GM21381 (cell line): ENCODE data around the gene TECTA.
"Not testable (repeated sequence)": the region's sequence is repeated elsewhere in the genome, so short reads cannot be mapped to it uniquely, and the experiment has no call there.

Experiments
- ATAC-seq: cut with Tn5 transposase; IDR thresholded peaks from one replicate; pipeline ENCODE4 v1.9.1; 2021; ENCODE audit warnings: mild to moderate bottlenecking, moderate library complexity; ENCODE audit not compliant: unreplicated experiment

The TECTA gene

GRCh38 chr11:121089566-121089965 lies 11.5 kb upstream of the TECTA start:
- no peak for ATAC-seq

GRCh38 chr11:121090145-121090721 lies 10.8 kb upstream of the TECTA start:
- ATAC-seq = no peak

GRCh38 chr11:121091492-121092152 lies 9.4 kb upstream of the TECTA start:
- ATAC-seq = no peak

- ATAC-seq = no peak
These were observed 5.5 kb upstream of the TECTA start for GRCh38 chr11:121095561-121095960.

- no peak for ATAC-seq
These were observed 1.7 kb upstream of the TECTA start for GRCh38 chr11:121099364-121099763.

GRCh38 chr11:121099885-121100284 lies 1.2 kb upstream of the TECTA start:
- no peak for ATAC-seq

GRCh38 chr11:121104312-121104762 lies 3.3 kb downstream of the TECTA start:
- no peak for ATAC-seq

GRCh38 chr11:121105063-121105480 lies 4.0 kb downstream of the TECTA start:
- no peak for ATAC-seq

- no peak for ATAC-seq
These were observed 4.6 kb downstream of the TECTA start for GRCh38 chr11:121105481-121106195.

- no peak for ATAC-seq
These were observed 5.8 kb downstream of the TECTA start for GRCh38 chr11:121106812-121107211.

- no peak for ATAC-seq
These were observed 7.4 kb downstream of the TECTA start for GRCh38 chr11:121108413-121108812.

- ATAC-seq = no peak
These were observed 8.4 kb downstream of the TECTA start for GRCh38 chr11:121109471-121109870.

GRCh38 chr11:121109916-121110586 lies 9.0 kb downstream of the TECTA start:
- no peak for ATAC-seq

- ATAC-seq = no peak
These were observed 10.1 kb downstream of the TECTA start for GRCh38 chr11:121110871-121111724.

- peak; percentile 71 for ATAC-seq
These were observed 11.7 kb downstream of the TECTA start for GRCh38 chr11:121112498-121113455.

GRCh38 chr11:121113611-121114010 lies 12.6 kb downstream of the TECTA start:
- no peak for ATAC-seq

GRCh38 chr11:121115024-121115423 lies 14.0 kb downstream of the TECTA start:
- ATAC-seq = not testable (repeated sequence)

GRCh38 chr11:121117788-121118187 lies 16.7 kb downstream of the TECTA start:
- no peak for ATAC-seq

GRCh38 chr11:121119440-121119839 lies 18.4 kb downstream of the TECTA start:
- ATAC-seq = no peak
